ENCODE results near the gene TBX4.
"Not testable (repeated sequence)": the region's sequence is repeated elsewhere in the genome, so short reads cannot be mapped to it uniquely, and the experiment has no call there.

The TBX4 gene

GRCh38 chr17:61498042-61498994 is 46.1 kb downstream of the TBX4 start:
- DNase-seq (ENCODE audit: low spot score), result no peak

- no peak for DNase-seq (ENCODE audit: low spot score)
Observed at GRCh38 chr17:61499632-61500031, 47.4 kb downstream of the TBX4 start.

GRCh38 chr17:61500287-61500686 is 48.1 kb downstream of the TBX4 start:
- DNase-seq (ENCODE audit: low spot score), result no peak

- DNase-seq (ENCODE audit: low spot score), result no peak
Observed at GRCh38 chr17:61502292-61502691, 50.1 kb downstream of the TBX4 start.

GRCh38 chr17:61503961-61504360 is 51.7 kb downstream of the TBX4 start:
- DNase-seq (ENCODE audit: low spot score), result no peak

GRCh38 chr17:61504697-61505096 is 52.5 kb downstream of the TBX4 start:
- no peak for DNase-seq (ENCODE audit: low spot score)

- no peak for DNase-seq (ENCODE audit: low spot score)
Observed at GRCh38 chr17:61505846-61506627, 53.8 kb downstream of the TBX4 start.

GRCh38 chr17:61507383-61508066 is 55.3 kb downstream of the TBX4 start:
- DNase-seq (ENCODE audit: low spot score), result no peak

GRCh38 chr17:61508912-61509311 is 56.7 kb downstream of the TBX4 start:
- no peak for DNase-seq (ENCODE audit: low spot score)

GRCh38 chr17:61509454-61509853 is 57.2 kb downstream of the TBX4 start:
- not testable (repeated sequence) for DNase-seq (ENCODE audit: low spot score)

- DNase-seq (ENCODE audit: low spot score), result no peak
Observed at GRCh38 chr17:61510237-61510636, 58.0 kb downstream of the TBX4 start.

- DNase-seq (ENCODE audit: low spot score), result no peak
Observed at GRCh38 chr17:61510991-61511390, 58.8 kb downstream of the TBX4 start.

GRCh38 chr17:61511480-61512182 is 59.4 kb downstream of the TBX4 start:
- DNase-seq (ENCODE audit: low spot score), result no peak

- DNase-seq (ENCODE audit: low spot score), result no peak
Observed at GRCh38 chr17:61514491-61514890, 62.3 kb downstream of the TBX4 start.

- no peak for DNase-seq (ENCODE audit: low spot score)
Observed at GRCh38 chr17:61517265-61517664, 65.0 kb downstream of the TBX4 start.

- DNase-seq (ENCODE audit: low spot score), result no peak
Observed at GRCh38 chr17:61517843-61518606, 65.8 kb downstream of the TBX4 start.

GRCh38 chr17:61519139-61519538 is 66.9 kb downstream of the TBX4 start:
- DNase-seq (ENCODE audit: low spot score), result no peak

GRCh38 chr17:61519754-61520440 is 67.7 kb downstream of the TBX4 start:
- no peak for DNase-seq (ENCODE audit: low spot score)

GRCh38 chr17:61520897-61521296 is 68.7 kb downstream of the TBX4 start:
- no peak for DNase-seq (ENCODE audit: low spot score)

- no peak for DNase-seq (ENCODE audit: low spot score)
Observed at GRCh38 chr17:61522088-61522487, 69.9 kb downstream of the TBX4 start.

All from putamen (tissue), 1 donor.